Measurements from ENCODE around the gene KLHL40.

The KLHL40 gene

DNA sequence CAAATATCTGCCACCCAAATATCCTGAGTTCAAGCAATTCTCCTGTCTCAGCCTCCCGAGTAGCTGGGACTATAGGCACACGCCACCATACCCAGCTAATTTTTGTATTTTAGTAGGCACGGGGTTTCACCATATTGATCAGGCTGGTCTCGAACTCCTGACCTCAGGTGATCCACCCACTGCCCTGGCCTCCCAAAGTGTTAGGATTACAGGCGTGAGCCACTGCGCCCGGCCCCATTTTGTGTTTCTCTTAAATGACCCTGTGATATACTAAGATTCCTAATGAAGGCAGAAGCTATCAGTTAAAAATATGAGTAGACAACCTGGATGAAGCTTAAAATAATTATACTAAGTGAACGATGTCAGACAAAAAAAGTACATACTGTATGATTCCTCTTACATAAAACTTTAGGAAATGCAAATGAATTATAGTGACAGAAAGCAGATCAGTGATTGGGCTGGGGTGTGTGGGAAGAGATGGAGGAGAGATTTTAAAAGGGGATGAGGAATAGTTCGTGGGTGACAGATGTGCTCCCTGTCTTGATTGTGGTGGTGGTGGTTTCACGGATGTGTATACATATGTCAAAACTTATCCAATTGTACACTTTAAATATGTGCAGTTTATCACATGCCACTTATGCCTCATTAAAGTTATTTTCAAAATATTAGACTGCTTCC lies 3.8 kb upstream of the KLHL40 start:
- H3K4me1 ChIP-seq (ENCODE audit: control insufficient read depth, insufficient read depth, low read length) = no peaks in the 10 kb centered on the region
- no peaks in the 10 kb centered on the region for H3K27me3 ChIP-seq (ENCODE audit: control insufficient read depth, insufficient read depth, low read length)
- no peaks in the 10 kb centered on the region for H3K36me3 ChIP-seq (ENCODE audit: control insufficient read depth, insufficient read depth, low read length)
- no peak overlapping the region for H3K27ac ChIP-seq (ENCODE audit: low read depth, low read length)
- no peak overlapping the region for H3K4me3 ChIP-seq (ENCODE audit: low read length)
- H3K9ac ChIP-seq (ENCODE audit: low read length) = no peak overlapping the region

DNA sequence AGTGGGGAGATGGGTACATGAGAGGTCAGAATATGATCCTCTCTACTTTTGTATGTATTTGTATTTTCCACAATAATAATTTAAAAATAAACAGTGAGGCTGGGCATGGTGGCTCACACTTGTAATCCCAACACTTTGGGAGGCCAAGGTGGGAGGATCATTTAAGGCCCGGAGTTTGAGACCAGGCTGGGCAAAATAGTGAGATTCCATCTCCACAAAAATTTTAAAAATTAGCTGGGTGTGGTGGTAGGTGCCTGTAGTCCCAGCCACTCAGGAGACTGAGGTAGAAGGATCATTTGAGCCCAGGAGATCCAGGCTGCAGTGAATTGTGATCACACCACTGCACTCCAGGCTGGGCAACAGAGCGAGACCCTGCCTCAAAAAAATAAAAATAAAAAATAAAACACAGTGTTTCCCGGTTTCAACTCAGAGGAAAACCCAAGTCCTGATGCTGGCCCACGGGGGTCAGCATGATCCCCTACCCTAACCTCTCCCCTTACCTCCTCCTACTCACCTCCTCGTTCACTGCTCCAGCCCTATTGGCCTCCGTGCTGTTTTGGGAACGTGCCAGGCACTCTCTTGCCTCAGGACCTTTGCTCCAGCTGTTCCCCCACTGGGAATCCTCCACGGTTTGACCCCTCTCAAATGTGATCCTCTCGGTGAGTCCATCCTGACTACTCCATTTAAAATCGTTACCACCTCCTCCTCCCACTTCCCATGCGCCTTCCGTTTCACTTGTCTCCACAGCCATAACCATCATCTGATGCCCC lies 2.9 kb upstream of the KLHL40 start:
- no peak overlapping the region for H3K9ac ChIP-seq (ENCODE audit: low read length)
- no peak overlapping the region for H3K4me3 ChIP-seq (ENCODE audit: low read length)
- no peaks in the 10 kb centered on the region for H3K36me3 ChIP-seq (ENCODE audit: control insufficient read depth, insufficient read depth, low read length)
- no peak overlapping the region for H3K27ac ChIP-seq (ENCODE audit: low read depth, low read length)
- H3K27me3 ChIP-seq (ENCODE audit: control insufficient read depth, insufficient read depth, low read length) = no peaks in the 10 kb centered on the region
- no peaks in the 10 kb centered on the region for H3K4me1 ChIP-seq (ENCODE audit: control insufficient read depth, insufficient read depth, low read length)

DNA sequence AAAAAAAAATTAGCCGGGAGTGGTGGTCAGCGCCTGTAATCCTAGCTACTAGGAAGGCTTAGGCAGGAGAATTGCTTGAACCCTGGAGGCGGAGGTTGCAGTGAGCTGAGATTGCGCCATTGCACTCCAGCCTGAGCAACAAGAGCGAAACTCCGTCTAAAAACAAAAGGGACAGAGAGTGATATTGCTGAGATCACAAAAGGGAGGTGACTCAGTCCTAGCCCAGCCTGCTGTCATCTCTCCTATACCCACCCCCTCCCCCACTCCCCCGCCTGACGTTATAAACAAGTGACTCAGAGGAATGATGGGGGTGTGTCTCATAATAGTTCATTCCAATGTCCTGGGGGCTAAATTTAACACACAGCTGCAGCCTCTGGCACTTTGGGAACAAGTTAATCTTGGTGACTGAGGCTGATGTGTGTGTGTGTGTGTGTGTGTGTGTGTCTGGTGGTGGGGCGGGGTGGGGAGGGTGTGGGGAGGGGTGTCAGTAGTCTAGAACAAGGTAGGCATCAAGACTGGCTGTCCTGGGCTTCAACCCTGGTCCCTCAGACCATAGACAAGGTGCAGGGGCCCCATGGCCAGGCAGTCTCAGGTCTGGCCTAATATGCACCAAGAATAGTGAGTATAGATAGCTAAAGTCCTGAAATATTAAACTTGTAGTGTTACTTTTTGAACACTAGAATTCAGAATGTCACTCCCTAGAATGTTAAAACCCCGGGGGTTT lies 1.3 kb upstream of the KLHL40 start:
- H3K9ac ChIP-seq (ENCODE audit: low read length) = no peak overlapping the region

GRCh38 chr3:42684632-42685362 lies 540 bp upstream of the KLHL40 start:
- H3K27ac ChIP-seq (ENCODE audit: low read depth, low read length) = no peak overlapping the region
- H3K9ac ChIP-seq (ENCODE audit: low read length) = no peak overlapping the region
- H3K27me3 ChIP-seq (ENCODE audit: control insufficient read depth, insufficient read depth, low read length) = peaks cover 3% of the 10 kb centered on the region
- no peak overlapping the region for H3K4me3 ChIP-seq (ENCODE audit: low read length)
- no peaks in the 10 kb centered on the region for H3K36me3 ChIP-seq (ENCODE audit: control insufficient read depth, insufficient read depth, low read length)
- no peaks in the 10 kb centered on the region for H3K4me1 ChIP-seq (ENCODE audit: control insufficient read depth, insufficient read depth, low read length)

More for the DNA sequence above, 1.3 kb upstream of the KLHL40 start:
- Histone ChIP-seq H3K4me3 (ENCODE audit: low read length) (no peak overlapping the region), H3K36me3 (ENCODE audit: control insufficient read depth, insufficient read depth, low read length) (no peaks in the 10 kb centered on the region), H3K27me3 (ENCODE audit: control insufficient read depth, insufficient read depth, low read length) (peaks cover 3% of the 10 kb centered on the region), H3K27ac (ENCODE audit: low read depth, low read length) (no peak overlapping the region), H3K4me1 (ENCODE audit: control insufficient read depth, insufficient read depth, low read length) (no peaks in the 10 kb centered on the region)

- peaks cover 3% of the 10 kb centered on the region for H3K27me3 ChIP-seq (ENCODE audit: control insufficient read depth, insufficient read depth, low read length)
- no peaks in the 10 kb centered on the region for H3K4me1 ChIP-seq (ENCODE audit: control insufficient read depth, insufficient read depth, low read length)
- H3K4me3 ChIP-seq (ENCODE audit: low read length) = peak overlapping the region; percentile 33
- H3K36me3 ChIP-seq (ENCODE audit: control insufficient read depth, insufficient read depth, low read length) = no peaks in the 10 kb centered on the region
- H3K27ac ChIP-seq (ENCODE audit: low read depth, low read length) = no peak overlapping the region
- no peak overlapping the region for H3K9ac ChIP-seq (ENCODE audit: low read length)
Measured at GRCh38 chr3:42685891-42686820, 819 bp downstream of the KLHL40 start.

GRCh38 chr3:42686832-42687650 lies 1.7 kb downstream of the KLHL40 start:
- Histone ChIP-seq H3K4me1 (ENCODE audit: control insufficient read depth, insufficient read depth, low read length) (no peaks in the 10 kb centered on the region), H3K27ac (ENCODE audit: low read depth, low read length) (no peak overlapping the region), H3K9ac (ENCODE audit: low read length) (no peak overlapping the region), H3K36me3 (ENCODE audit: control insufficient read depth, insufficient read depth, low read length) (no peaks in the 10 kb centered on the region), H3K4me3 (ENCODE audit: low read length) (no peak overlapping the region), H3K27me3 (ENCODE audit: control insufficient read depth, insufficient read depth, low read length) (peaks cover 3% of the 10 kb centered on the region)

DNA sequence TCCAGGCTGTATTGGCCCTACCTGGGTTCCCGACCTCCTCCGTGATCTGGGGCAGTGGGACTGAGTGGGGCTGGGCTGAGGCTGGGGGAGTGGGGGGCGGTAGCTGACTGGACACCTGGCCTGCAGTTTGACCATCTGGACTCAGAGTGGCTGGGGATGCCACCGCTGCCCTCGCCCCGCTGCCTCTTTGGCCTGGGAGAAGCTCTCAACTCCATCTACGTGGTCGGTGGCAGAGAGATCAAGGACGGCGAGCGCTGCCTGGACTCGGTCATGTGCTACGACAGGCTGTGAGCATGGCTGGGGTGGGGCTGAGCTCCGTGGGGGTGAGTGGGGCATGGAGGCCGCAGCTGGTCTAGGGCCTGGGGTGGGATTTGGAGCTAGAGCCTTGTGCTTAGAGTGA lies 2.7 kb downstream of the KLHL40 start:
- no peaks in the 10 kb centered on the region for H3K4me1 ChIP-seq (ENCODE audit: control insufficient read depth, insufficient read depth, low read length)
- no peaks in the 10 kb centered on the region for H3K36me3 ChIP-seq (ENCODE audit: control insufficient read depth, insufficient read depth, low read length)
- peaks cover 3% of the 10 kb centered on the region for H3K27me3 ChIP-seq (ENCODE audit: control insufficient read depth, insufficient read depth, low read length)
- no peak overlapping the region for H3K27ac ChIP-seq (ENCODE audit: low read depth, low read length)
- H3K9ac ChIP-seq (ENCODE audit: low read length) = no peak overlapping the region
- no peak overlapping the region for H3K4me3 ChIP-seq (ENCODE audit: low read length)

- H3K36me3 ChIP-seq (ENCODE audit: control insufficient read depth, insufficient read depth, low read length) = no peaks in the 10 kb centered on the region
- H3K27ac ChIP-seq (ENCODE audit: low read depth, low read length) = no peak overlapping the region
- no peak overlapping the region for H3K9ac ChIP-seq (ENCODE audit: low read length)
- H3K4me3 ChIP-seq (ENCODE audit: low read length) = no peak overlapping the region
- H3K27me3 ChIP-seq (ENCODE audit: control insufficient read depth, insufficient read depth, low read length) = peaks cover 3% of the 10 kb centered on the region
- no peaks in the 10 kb centered on the region for H3K4me1 ChIP-seq (ENCODE audit: control insufficient read depth, insufficient read depth, low read length)
Measured at GRCh38 chr3:42688487-42689420, 3.4 kb downstream of the KLHL40 start.

DNA sequence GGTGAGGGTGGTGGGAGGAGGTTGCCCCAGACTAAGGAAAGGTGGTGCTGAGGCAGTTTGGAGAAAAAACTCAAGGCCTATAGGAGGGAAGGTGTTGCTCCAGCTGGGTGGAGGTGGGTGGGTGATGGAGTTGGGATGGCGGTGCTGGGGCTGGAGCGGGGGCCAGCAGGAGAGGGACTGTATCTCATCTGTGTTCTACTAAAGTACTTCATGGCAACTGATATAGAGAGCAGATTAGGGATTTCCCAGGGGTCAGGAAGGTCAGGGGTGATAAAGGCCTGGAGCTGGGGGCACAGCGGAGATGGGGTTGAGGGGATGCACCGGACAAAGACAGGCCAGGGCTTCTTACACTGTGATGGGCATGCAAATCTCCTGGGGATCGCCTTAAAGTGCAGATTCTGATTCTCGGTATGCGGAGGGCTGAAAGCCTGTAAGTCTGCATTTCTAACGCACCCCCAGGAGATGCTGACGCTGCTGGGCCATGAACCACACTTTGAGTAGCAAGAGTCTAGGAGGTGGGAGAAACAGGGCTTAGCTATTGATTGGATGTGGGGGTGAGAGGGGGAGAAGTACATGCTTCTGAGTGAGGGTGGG lies 4.2 kb downstream of the KLHL40 start:
- H3K4me3 ChIP-seq (ENCODE audit: low read length) = no peak overlapping the region
- no peaks in the 10 kb centered on the region for H3K4me1 ChIP-seq (ENCODE audit: control insufficient read depth, insufficient read depth, low read length)
- H3K27me3 ChIP-seq (ENCODE audit: control insufficient read depth, insufficient read depth, low read length) = peaks cover 3% of the 10 kb centered on the region
- H3K27ac ChIP-seq (ENCODE audit: low read depth, low read length) = no peak overlapping the region
- no peaks in the 10 kb centered on the region for H3K36me3 ChIP-seq (ENCODE audit: control insufficient read depth, insufficient read depth, low read length)
- H3K9ac ChIP-seq (ENCODE audit: low read length) = no peak overlapping the region

GRCh38 chr3:42690191-42690590 lies 4.9 kb downstream of the KLHL40 start:
- Histone ChIP-seq H3K4me1 (ENCODE audit: control insufficient read depth, insufficient read depth, low read length) (no peaks in the 10 kb centered on the region), H3K27ac (ENCODE audit: low read depth, low read length) (no peak overlapping the region), H3K9ac (ENCODE audit: low read length) (no peak overlapping the region), H3K27me3 (ENCODE audit: control insufficient read depth, insufficient read depth, low read length) (peaks cover 3% of the 10 kb centered on the region), H3K4me3 (ENCODE audit: low read length) (no peak overlapping the region), H3K36me3 (ENCODE audit: control insufficient read depth, insufficient read depth, low read length) (no peaks in the 10 kb centered on the region)

All from rectal smooth muscle tissue (tissue), 1 donor.